ENCODE data around the gene DONSON.

The DONSON gene

GRCh38 chr21:33554236-33554981 lies 34.1 kb downstream of the DONSON start:
- Histone ChIP-seq H3K4me1 (ENCODE audit: control insufficient read depth in 1 of 2, insufficient read depth in 1 of 2, low read depth in 1 of 2, low read length in 1 of 2) (no peaks in the 10 kb centered on the region), H3K36me3 (peaks cover 93% of the 10 kb centered on the region), H3K4me3 (ENCODE audit: low read depth in 1 of 2, low read length in 1 of 2) (no peak overlapping the region), H3K27me3 (no peaks in the 10 kb centered on the region), H3K9me3 (no peaks in the 10 kb centered on the region), H3K27ac (no peak overlapping the region)
- no peak for TF ChIP-seq CTCF (IDR thresholded peaks at IDR 0.05)

GRCh38 chr21:33552999-33553598 lies 35.4 kb downstream of the DONSON start:
- Histone ChIP-seq H3K27me3 (no peaks in the 10 kb centered on the region), H3K9me3 (no peaks in the 10 kb centered on the region), H3K4me3 (ENCODE audit: low read depth in 1 of 2, low read length in 1 of 2) (no peak overlapping the region), H3K27ac (peak overlapping the region; percentile 15), H3K4me1 (ENCODE audit: control insufficient read depth in 1 of 2, insufficient read depth in 1 of 2, low read depth in 1 of 2, low read length in 1 of 2) (no peaks in the 10 kb centered on the region), H3K36me3 (peaks cover 93% of the 10 kb centered on the region)
- TF ChIP-seq CTCF (IDR thresholded peaks at IDR 0.05) = no peak

GRCh38 chr21:33552093-33552998 lies 36.1 kb downstream of the DONSON start:
- Histone ChIP-seq H3K27ac (peak overlapping the region; percentile 15), H3K36me3 (peaks cover 93% of the 10 kb centered on the region), H3K4me1 (ENCODE audit: control insufficient read depth in 1 of 2, insufficient read depth in 1 of 2, low read depth in 1 of 2, low read length in 1 of 2) (no peaks in the 10 kb centered on the region), H3K4me3 (ENCODE audit: low read depth in 1 of 2, low read length in 1 of 2) (no peak overlapping the region), H3K9me3 (no peaks in the 10 kb centered on the region), H3K27me3 (no peaks in the 10 kb centered on the region)
- TF ChIP-seq CTCF (IDR thresholded peaks at IDR 0.05) = no peak

GRCh38 chr21:33551664-33552063 lies 36.8 kb downstream of the DONSON start:
- Histone ChIP-seq H3K27me3 (no peaks in the 10 kb centered on the region), H3K4me3 (ENCODE audit: low read depth in 1 of 2, low read length in 1 of 2) (no peak overlapping the region), H3K9me3 (no peaks in the 10 kb centered on the region), H3K27ac (no peak overlapping the region), H3K4me1 (ENCODE audit: control insufficient read depth in 1 of 2, insufficient read depth in 1 of 2, low read depth in 1 of 2, low read length in 1 of 2) (peaks cover 0 to under 1% of the 10 kb centered on the region in 2 experiments), H3K36me3 (peaks cover 96% of the 10 kb centered on the region)
- no peak for TF ChIP-seq CTCF (IDR thresholded peaks at IDR 0.05)

GRCh38 chr21:33550772-33551660 lies 37.5 kb downstream of the DONSON start:
- Histone ChIP-seq H3K4me1 (ENCODE audit: control insufficient read depth in 1 of 2, insufficient read depth in 1 of 2, low read depth in 1 of 2, low read length in 1 of 2) (peaks cover 6 to 7% of the 10 kb centered on the region in 2 experiments), H3K4me3 (ENCODE audit: low read depth in 1 of 2, low read length in 1 of 2) (no peak overlapping the region), H3K27ac (no peak overlapping the region), H3K9me3 (no peaks in the 10 kb centered on the region), H3K36me3 (peaks cover 97% of the 10 kb centered on the region), H3K27me3 (no peaks in the 10 kb centered on the region)
- no peak for TF ChIP-seq CTCF (IDR thresholded peaks at IDR 0.05)
